HG03378 (cell line): ENCODE measurements around the gene ATG12.
"Not testable (repeated sequence)": the region's sequence is repeated elsewhere in the genome, so short reads cannot be mapped to it uniquely, and the experiment has no call there.

Experiments
- ATAC-seq: cut with Tn5 transposase; IDR thresholded peaks from one replicate; pipeline ENCODE4 v1.9.1; 2021; ENCODE audit warnings: mild to moderate bottlenecking, moderate library complexity; ENCODE audit not compliant: unreplicated experiment

Gene ATG12

DNA sequence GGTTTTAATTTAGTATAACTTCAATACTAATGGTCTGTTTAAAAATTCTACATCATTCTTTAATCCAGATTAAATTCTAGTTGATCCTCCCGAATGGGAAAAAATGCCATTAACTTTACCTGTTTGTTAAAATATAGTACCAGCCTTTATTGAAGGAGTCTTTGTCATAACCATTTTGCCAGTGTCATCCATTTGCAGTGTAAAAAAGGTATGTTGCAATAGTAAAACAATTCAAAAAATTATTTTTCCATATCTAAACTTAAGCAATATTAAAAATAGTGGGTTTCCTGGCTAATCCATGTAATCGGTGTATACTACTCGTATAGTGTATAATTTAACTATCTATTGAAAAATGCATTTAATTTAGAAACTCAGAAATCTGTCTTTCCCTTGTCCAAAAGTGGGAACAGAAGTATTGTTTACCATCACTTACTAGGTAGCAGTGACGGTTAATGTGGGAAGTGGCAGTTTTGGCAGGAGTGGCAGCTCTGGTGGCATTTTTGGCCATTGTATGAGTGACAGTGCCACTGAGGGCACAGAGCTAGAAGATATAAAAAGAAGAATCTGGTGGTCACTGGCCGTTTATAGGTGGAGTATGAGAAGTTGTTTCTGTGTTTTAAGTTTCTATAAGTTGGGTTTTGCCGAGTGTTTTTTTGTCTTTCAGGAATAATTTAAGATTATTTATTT is 2.2 kb upstream of the ATG12 start:
- no peak for ATAC-seq

DNA sequence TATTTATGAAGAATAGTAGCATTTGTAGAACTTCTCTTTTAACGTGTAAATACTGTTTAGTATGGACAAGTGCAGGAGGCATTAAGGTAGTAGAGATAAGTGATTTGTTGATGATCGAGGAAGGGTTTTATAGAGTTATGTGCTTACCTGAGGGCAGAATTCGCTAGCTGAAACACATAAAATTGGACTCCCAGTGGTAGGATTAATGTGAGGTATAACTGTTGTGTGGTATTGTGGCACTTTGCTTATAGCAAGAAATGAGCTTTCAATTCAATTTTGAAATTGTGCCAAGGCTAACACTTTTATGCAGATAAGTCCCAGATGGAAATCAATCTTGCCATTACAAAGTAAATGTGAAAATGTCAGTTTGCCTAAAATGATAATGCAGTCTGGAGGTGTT is 1.6 kb upstream of the ATG12 start:
- ATAC-seq, result no peak

DNA sequence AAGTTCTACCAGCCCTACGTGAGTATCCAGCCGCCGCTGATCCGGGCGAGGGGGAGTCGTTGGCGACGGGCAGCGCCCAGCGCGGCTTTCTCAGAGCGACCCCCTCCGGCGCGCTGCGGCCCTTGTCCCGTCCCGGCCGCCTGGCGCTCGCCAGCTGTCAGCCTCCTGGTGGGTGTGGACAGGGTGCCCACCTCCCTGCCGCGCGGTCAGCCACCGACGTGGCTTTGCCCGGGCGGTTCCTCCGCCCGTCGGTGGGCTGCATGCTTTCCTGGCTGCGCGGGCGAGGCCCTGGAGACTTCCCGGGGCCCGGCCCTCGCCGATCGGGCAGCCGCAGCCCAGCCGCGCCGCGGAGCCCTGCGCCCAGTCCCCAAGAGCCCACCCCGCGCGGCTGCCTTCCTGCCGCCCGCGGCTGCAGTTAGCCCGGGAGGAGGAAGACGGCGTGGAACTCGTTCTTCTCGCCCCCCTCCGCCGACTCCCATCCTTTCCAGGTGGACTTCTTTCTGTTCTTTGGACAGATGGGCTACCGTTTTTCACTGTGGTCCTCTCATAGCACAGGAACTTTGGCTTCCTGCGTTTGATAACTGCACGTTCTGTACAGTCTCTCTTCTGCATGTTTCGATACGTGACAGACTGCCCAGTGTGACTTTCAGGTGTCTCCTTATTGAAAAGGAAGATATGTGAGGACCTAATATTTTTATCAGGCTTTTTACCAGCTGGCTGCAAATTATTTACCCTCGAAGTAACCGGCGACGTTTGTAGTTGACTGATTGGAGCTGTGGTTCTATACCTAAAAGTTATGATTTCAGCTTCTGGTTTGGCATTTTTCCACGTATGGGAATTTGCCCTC is 947 bp upstream of the ATG12 start:
- ATAC-seq, result peak; percentile 34

DNA sequence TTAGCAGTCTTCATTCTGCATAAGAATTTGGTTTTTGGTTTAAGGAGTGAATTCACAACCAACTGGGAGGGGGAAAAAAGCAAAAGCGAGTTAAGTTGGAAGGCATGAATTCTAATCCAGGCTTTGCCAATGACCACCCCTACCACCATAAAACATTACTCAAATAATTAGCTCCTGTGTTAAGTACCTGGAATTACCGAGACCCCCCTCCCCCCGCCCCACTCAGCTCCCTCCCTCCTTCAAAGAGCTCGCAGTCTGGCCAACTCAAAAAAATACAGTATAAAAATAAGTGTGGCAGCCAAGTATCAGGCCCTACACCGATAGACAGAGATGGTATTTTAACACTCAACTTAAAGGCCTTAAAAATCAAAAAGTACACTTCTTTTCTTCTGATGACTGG is 492 bp downstream of the ATG12 start:
- ATAC-seq, result no peak

DNA sequence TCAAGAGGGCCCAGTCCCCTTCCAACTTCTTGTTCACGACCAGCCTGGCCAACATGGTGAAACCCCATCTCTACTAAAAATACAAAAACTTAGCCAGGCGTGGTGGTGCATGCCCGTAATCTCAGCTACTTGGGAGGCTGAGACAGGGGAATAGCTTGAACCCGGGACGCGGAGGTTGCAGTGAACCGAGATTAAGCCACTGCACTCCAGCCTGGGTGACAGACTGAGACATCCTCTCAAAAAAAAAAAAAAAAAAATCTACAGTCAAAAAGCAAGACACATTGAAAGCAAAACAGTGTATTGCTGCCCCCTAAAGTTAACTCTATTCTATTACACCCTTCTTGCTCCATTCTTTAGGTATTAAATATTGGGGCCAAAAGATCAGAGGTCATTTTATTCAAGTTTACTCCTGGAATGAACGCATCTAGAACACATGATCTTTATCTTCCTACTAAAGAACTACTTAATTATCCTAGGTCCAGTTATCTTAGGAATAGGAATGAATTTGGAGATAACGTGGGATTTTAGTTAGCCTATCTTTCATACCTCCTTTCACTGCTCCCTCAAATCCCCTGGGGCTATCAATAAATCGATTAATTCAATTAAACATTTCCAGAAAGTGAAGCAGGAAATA is 2.4 kb downstream of the ATG12 start:
- no peak for ATAC-seq

DNA sequence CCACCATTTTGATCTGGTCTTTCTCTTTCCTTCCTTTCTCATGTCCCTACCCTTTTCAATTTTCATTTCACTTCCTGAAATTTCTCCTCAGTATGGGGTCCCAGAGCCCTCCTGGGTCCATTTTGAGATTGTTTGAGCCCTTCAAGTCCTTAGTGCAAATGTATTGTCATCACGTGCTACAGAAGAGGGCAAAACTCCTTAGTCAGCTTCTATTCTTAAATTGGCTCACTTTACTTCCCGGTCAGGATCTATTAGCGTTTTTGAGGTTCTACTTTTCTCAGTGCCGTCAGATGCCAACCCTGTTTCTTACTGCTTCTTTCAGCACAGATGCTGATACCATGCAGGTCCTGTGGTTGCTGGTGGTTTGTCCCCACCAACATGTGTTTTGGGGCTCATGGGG is 5.9 kb downstream of the ATG12 start:
- no peak for ATAC-seq

DNA sequence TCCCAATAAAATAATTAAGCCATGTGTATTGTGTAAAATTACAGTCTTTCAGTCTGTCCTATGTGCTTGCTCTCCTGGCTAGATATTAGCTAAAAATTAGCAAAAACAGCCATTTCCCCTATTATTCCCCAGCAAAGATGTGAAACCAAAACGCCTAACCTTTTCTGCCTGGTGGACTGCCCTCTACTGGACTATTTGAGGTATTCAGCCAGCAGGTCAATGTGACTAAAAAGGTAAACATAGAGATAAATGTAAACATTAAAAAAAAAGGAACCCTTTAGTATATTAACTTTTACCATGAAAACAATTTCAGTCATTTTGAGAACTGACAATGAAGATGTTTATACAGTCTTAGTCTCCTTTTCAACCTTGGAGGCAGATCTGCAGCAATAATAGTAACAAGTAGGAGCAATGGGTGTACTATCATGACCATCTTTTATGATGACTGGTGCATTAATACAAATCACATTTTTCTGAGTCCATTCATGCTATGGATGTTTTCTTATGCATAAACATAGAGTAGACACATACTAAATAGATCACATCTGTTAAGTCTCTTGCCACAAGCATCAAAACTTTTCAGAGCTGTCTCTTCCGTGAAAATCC is 10.1 kb downstream of the ATG12 start:
- ATAC-seq, result peak; percentile 84

DNA sequence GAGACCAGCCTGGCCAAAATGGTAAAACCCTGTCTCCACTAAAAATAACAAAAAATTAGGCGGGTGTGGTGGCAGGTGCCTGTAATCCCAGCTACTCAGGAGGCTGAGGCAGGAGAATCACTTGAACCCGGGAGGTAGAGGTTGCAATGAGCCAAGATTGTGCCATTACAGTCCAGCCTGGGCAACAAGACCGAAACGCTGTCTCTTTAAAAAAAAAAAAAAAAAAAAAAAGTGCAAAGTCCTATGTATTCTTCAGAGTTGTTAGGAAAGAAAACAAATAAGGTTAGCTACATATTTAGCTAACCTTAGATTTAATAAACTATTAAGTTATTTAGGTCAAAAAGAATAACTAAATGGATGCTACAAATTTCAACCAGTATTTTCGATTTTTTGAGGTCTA is 11.5 kb downstream of the ATG12 start:
- no peak for ATAC-seq

DNA sequence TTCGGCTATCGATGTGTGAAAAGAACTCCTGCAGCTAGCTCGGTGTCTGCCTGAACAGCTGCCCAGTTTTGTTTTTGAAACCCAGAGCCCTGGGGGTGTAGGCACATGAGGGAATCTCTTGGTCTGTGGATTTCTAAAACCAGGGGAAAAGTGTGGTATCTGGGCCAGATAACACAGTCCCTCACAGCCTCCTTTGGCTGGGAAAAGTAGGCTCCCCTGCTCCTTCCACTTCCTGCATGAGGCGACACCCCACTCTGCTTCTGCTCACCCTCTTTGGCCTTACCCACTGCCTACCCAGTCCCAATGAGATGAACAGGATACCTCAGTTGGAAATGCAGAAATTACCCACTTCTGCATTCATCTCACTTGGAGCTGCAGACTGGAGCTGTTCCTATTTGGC is 15.4 kb downstream of the ATG12 start:
- ATAC-seq, result no peak

DNA sequence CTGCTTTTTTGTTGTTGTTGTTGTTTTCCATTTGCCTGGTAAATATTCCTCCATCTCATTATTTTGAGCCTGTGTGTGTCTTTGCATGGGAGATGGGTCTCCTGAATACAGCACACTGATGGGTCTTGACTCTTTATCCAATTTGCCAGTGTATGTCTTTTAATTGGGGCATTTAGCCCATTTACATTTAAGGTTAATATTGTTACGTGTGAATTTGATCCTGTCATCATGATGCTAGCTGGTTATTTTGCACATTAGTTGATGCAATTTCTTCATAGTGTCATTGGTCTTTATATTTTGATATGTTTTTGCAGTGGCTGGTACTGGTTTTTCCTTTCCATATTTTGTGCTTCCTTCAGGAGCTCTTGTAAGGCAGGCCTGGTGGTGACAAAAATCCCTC is 16.4 kb downstream of the ATG12 start:
- ATAC-seq, result not testable (repeated sequence)

DNA sequence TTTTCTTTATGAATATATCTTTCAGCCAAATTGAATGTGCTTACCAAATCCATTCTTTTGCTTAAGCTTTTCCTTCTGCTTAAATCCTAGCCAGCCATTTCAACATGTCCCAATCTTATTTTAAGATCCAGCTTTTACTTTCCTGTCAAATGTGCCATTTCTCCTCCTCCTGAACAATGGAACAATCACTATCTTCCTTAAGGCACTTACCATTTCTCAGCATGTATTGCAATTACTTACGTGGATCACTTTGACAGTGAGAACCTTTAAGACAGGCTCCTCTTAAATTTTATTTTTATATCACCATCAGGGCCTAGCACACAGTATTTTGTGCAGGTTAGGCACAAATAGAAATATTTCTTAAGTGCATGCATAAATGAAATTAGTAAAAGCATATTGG is 20.5 kb downstream of the ATG12 start:
- ATAC-seq, result no peak

DNA sequence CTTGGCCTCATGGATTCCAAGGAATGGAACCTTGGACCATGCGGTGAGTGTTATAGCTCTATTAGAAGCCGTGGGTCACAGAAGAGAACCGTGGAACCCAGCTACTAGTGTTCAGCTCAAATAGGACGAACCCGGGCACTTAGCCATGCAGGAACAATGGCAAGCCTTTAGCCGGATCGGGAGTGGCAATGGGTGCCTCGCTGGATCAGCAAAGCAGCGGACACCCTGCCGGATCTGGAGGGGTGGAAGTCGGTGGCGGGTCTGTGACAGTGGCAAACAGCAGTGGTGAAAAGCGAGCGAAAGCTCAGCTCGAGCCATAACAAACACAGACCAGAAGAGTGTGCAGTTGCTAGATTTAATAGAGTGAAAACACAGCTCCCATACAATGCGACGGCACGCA is 22.5 kb downstream of the ATG12 start:
- ATAC-seq, result no peak

DNA sequence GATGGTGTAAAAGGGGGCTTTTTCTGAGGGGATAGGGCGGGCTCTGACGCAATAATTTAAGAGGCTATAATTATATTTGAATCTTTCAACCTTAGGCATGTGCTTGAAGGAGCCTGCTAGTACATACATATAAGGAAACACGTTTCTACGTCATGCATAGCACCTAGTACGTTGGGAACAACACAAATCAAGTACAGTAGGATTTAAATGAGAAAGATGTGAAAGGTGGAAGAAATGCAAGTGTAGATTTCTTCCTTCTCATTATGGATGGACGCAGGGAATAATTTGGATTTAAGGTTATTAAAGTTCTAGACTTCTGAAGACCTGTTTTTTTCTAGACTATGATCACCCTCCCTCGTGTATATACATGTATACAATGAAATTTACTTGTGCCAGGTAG is 24.0 kb downstream of the ATG12 start:
- no peak for ATAC-seq

DNA sequence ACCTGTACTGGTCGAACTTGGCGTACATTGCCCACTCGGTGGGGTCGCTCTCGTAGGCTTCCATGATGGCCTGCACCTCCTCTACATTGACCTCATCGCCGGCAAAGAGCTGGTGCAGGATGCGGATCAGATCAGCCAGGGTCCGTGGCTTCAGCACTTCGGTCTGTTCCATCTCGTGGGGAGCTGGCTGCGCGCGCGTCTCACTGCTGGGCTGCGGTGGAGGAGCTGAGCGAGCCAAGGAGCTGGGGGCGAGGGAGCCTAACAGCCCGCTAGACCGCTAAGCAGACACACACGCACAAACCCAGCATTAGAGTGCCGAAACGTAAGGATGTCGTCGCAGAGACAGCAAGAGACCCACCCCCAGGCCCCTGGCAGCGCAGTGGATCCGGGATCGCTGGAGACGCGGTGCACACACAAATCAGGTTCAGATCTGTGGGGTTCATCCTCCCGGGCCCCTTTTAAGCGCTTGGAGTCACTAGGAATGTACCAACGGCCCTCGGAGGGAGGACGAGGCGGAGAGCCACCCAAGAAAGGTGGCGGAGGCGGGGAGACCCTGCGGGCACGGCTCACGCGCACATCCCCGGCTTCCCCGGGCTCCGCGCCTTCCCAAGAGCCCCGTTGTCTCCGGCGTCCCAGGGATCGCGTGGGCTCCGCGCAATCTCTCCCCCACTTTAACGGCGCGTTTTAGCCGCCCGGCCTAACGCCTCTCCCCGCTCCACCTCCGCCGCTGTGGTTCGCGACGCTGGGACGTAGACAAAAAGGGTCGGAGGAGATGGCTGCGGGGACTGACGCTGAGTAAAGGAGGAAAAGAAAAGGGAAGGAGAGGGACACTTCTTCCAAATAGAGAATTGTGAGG is 24.9 kb downstream of the ATG12 start, which contains the start of gene CDO1:
CDO1 (minus strand) TSS at position 434 of the 856 bp plus-strand sequence; CDS start at position 172, 262 bp downstream.
- no peak for ATAC-seq

DNA sequence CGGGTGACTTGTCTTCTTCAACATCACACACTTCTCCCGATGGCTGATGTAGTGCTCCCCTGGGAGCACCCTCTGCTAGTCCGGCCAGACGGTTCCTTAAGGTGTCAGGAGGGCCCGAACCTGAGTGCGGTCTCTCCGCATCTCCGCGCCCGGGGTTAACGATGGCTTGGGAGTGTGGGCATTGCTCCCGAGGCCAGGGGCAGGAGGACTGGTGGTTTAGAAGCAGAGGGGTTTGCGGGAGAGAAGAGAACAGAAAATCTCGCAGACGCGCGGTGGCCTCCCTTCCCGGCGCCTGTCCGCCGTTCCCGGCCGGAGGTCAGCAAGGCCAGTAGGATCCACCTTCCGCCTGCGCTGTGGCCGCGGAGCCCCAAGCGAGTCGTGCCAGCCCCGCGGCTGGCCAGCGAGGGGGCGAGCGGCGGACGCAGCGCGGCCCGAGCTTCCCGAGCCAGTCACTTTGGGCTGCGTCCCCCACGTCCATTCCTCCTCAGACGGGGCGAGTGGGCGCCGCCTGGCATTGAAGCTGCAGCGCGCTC is 25.6 kb downstream of the ATG12 start:
- no peak for ATAC-seq

DNA sequence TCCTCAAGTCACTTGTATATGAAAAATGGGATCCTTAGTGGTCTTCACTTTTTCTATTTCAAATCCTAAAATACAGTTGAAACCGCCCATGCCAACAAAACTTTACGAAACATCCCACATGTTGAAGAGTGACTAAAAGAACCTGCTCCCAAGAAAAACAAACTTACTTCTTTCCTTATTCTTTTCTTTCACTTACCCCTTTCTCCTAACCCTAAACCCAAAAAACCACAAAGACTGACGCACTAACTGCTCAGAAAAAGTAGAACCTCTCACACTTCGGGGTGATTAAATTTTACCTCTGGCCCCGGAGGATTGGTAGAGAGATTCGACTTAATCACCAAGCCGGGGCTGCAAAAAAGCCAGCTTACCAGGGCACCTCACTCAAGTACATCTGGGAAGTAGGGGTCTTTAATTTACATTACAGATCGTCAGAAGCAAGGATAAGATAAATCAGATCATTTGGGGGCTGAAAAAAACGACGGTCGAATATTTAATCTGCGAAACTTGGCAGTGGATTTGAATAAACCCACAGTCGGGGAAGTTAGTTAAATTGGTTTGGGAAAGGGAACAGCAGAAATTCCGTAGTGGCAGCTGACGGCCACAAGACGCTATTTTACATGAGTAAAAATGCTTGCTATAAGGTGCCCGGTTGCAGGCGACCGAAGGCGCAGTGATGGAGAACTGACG is 26.2 kb downstream of the ATG12 start:
- ATAC-seq, result no peak

DNA sequence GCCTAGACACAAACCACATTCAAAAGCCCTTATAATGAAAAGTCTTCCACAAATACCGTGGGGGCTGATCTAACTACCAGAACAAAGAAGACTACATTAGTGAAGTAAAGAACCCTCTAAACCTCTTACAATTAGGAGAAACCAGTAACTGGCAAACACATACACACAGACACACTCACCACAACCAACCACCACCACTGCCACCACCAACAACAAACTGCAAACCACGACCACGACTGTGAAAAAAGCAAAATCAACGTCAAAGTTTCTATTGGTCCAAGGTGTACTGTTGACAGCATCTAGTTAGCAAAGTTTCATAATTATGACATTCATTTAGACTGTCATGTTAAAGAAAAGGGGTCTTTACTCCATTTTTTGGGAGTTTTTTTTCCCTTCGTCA is 27.6 kb downstream of the ATG12 start:
- ATAC-seq, result no peak

DNA sequence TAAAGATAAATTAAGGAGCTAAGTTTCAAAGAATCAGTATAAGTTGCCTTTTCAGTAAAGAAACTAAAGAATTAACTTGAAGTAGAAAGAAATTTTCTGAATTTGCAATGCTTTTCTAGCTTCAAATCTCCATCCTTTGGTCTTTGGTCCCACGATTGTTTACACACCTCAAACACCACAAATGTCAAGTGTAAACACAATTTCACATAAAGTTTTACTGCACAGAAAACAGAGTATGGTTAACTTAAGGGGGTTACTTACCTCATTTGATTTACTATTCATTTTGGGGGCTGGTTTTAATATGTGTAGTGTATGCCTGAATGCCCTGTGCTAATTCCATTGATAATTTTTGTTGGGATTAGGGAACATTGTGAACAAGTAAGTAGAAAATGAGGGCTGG is 29.0 kb downstream of the ATG12 start:
- ATAC-seq, result no peak

DNA sequence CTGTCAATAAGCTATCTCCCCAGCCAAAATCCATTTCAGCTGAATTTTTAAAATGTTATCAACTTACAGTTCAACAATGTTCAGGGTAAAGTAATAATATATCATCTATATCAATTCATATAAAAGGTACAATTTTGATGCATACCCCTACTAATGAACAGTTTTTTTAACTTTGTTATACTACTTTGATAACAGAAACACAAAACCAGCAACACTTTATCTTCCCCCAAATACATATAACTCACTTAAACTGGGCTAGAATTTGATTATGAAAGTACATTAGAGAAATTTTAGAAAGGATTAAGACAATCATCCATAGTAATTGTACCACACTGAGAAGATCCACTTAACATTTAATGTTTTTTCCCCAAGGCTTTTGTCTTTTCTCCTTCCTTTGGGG is 30.0 kb downstream of the ATG12 start:
- no peak for ATAC-seq

DNA sequence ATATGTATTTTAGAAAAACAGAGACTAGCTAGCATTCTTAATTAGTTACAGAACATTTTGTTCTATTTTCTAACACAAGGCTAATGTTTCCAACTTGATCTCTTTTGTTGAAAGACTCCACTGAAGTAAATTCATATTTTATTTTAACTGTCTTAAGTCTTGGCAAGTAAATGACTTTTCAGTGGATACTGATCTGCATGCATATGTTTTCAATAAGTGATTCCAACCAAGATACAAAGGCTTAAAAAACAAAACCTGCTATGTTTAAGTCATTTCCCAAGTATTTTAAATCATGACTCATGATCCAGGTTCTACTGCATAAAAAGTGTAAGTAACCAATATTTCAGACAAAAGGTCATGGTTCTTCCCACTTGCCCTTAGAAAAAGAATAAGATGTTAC is 30.6 kb downstream of the ATG12 start:
- no peak for ATAC-seq
